HFFc6 (cell line): ENCODE measurements around the gene COPS2. TPM values are rescaled to one million over a fixed set of nuclear protein-coding genes. Genes with fewer than 3 reads are reported as not detected.

Experiments used
- DNase-seq: peaks from one replicate; pipeline ENCODE4 v3.0.0-alpha.2; 2018
- H3K27ac Mint-ChIP-seq: 2 replicates; pipeline ENCODE4 v1.8.0; 2020; ENCODE audit warnings: mild to moderate bottlenecking, mixed read lengths
- H3K27me3 Mint-ChIP-seq: 2 replicates; pipeline ENCODE4 v1.8.0; 2021; ENCODE audit warnings: mild to moderate bottlenecking, moderate library complexity, mixed read lengths; ENCODE audit not compliant: insufficient read depth
- H3K36me3 Mint-ChIP-seq: 2 replicates; pipeline ENCODE4 v1.8.0; 2021; ENCODE audit warnings: low read depth, mixed read lengths
- H3K4me1 Mint-ChIP-seq: 2 replicates; pipeline ENCODE4 v1.8.0; 2020; ENCODE audit warnings: low read depth, mixed read lengths
- H3K4me3 Mint-ChIP-seq: 2 replicates; pipeline ENCODE4 v1.8.0; 2020; ENCODE audit warnings: mild to moderate bottlenecking, moderate library complexity, mixed read lengths
- H3K9me3 Mint-ChIP-seq: 2 replicates; pipeline ENCODE4 v1.8.0; 2020; ENCODE audit warnings: mild to moderate bottlenecking, mixed read lengths
- total RNA-seq, 6 experiments: library from RNA; stranded (reverse); fragmentation: NEBNext Ultra II Directional; extraction: Animal tissue kit (Norgen Biotek cat#: 25700); gene quantifications; 2 replicates in 1 of 6; 3 replicates in 5 of 6; pipeline ENCODE4 v1.2.3, GENCODE V29; 2021
- TF ChIP-seq, protein P1 (sequence below): fragments of 200-600 bp; sonication (generic); IDR thresholded peaks from 2 replicates; pipeline ENCODE4 v1.5.0; 2021; ENCODE audit warnings: antibody characterized with exemption, mild to moderate bottlenecking

Gene COPS2
- total RNA-seq, 6 experiments from 2014 or later: 116 to 126 (median 122) TPM

DNA sequence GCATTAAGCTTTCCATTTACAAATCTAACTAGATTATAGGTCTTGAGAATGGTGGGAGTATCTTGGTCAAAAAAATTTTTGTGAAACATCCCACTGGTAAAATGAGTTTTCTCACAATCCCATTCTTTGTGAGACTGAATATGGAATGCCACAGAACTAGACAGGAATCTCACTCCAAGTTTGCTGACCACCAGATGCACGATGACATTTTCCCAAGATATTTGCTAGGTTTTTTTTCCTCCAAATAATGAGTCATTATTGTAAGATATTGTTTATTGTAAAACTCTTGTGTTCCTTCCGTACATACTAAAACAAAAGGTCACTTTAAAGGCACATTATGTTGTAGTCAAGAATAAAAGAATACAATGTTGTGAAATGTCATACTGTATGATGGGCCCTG is 53.9 kb downstream of the COPS2 start:
- TF ChIP-seq, protein P1, sequence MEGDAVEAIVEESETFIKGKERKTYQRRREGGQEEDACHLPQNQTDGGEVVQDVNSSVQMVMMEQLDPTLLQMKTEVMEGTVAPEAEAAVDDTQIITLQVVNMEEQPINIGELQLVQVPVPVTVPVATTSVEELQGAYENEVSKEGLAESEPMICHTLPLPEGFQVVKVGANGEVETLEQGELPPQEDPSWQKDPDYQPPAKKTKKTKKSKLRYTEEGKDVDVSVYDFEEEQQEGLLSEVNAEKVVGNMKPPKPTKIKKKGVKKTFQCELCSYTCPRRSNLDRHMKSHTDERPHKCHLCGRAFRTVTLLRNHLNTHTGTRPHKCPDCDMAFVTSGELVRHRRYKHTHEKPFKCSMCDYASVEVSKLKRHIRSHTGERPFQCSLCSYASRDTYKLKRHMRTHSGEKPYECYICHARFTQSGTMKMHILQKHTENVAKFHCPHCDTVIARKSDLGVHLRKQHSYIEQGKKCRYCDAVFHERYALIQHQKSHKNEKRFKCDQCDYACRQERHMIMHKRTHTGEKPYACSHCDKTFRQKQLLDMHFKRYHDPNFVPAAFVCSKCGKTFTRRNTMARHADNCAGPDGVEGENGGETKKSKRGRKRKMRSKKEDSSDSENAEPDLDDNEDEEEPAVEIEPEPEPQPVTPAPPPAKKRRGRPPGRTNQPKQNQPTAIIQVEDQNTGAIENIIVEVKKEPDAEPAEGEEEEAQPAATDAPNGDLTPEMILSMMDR: no peak
- peak; percentile 11 for DNase-seq
- no peaks in the 10 kb centered on the region for H3K9me3 Mint-ChIP-seq
- 0 out of 2 replicates have a peak overlapping the region, but pooled peaks have one; percentile 10 for H3K27ac Mint-ChIP-seq
- peaks cover 18% of the 10 kb centered on the region for H3K36me3 Mint-ChIP-seq
- H3K4me1 Mint-ChIP-seq: peaks cover 12% of the 10 kb centered on the region
- H3K4me3 Mint-ChIP-seq: no peak overlapping the region
- no peaks in the 10 kb centered on the region for H3K27me3 Mint-ChIP-seq

DNA sequence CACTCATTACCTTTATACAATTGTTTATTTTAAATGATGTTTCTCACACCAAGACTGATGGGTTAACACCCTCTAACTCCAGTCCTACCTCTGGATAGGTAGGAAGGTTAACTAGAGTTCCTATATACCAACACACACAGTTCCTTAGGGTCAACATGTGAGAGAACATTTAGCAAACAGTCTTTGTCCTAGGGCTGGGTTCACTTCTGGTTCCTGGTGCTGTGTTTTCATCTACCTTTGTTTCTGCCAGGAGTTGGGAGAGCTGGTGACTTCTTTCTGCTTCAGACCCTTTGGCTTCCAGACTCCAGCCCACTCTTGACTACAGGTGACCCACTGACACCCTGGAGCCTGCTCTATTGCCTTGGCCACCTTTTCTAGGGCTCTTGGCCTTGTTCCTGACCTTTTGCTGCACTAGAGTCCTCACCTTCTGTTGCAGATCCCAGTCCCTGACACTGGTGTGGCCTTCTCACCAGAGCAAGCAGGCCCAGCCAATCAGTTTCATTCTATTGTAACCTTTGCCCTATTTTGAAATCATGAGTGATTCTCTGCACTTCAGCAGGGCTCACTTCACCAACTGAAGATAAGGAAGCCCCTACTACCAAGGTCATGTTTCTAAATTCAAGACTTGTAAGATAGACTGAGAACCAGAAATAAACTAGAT is 59.2 kb downstream of the COPS2 start:
- Mint-ChIP-seq H3K9me3 (no peaks in the 10 kb centered on the region), H3K36me3 (peaks cover 12% of the 10 kb centered on the region), H3K27me3 (no peaks in the 10 kb centered on the region; the same call in 1 of the 2 replicates), H3K4me3 (no peak overlapping the region), H3K4me1 (no peaks in the 10 kb centered on the region; the same call in 1 of the 2 replicates), H3K27ac (no peak overlapping the region)
- no peak for DNase-seq
- TF ChIP-seq, protein P1: no peak

DNA sequence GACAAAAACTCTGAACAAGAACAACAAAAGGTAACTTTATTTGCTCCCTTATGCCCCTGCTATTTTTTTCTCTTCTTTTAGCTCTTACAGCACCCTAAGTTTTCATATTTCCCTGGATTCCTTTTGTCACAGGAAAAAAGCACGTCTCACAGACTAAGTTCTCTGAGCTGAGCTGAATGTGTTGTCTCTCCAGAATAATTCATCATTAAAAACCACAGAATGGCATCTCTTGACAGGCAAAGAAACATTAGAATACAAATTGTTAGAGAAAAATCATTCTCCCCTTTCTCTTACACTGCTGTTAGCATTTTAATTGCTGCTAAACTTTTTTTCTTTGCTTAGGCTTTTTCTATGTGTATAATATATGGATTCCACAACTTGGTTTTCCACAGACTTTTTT is 60.5 kb downstream of the COPS2 start:
- no peak for DNase-seq
- no peak overlapping the region for H3K27ac Mint-ChIP-seq
- TF ChIP-seq, protein P1: no peak
- no peaks in the 10 kb centered on the region; the same call in 1 of the 2 replicates for H3K27me3 Mint-ChIP-seq
- H3K9me3 Mint-ChIP-seq: no peaks in the 10 kb centered on the region
- peaks cover 12% of the 10 kb centered on the region for H3K36me3 Mint-ChIP-seq
- no peaks in the 10 kb centered on the region for H3K4me1 Mint-ChIP-seq
- H3K4me3 Mint-ChIP-seq: no peak overlapping the region

DNA sequence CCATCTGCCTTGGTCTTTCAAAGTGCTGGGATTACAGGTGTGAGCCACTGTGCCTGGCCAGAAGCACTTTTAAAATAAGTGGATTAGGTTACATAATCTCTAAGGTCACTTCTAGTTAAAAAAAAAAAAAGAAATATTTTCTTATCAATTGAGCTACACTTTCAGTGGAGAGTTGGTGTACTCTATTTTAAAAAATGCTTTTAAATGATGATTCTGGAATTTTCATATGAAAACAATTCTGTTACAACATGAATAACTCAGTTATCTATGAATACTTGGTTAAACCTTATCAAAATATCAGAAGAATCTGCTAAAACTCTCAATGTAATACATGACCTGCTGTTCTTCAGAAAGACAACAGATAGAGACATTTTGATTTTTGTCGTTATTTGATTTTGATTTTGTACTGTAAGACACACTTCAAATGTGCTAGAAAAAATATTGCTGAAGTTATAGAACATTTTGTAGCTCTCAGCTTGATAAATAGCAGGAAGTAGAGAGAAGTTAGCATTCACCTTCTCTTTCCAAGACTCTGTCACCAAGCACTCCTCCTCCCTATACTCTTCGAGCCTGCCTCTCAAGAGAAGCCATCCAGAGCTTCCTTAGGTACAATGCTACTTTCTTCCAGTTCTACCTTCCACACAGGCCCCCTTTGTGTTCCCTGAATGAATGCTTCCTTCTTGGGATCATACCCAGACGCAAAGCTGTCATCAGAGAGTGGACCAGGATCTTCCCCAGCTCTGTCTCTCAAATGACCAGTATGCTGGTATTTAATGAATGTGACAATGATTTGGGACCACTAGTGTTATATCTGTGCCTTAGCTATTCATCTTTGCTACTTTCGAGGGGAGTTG is 61.9 kb downstream of the COPS2 start:
- TF ChIP-seq, protein P1: no peak
- Mint-ChIP-seq H3K4me1 (no peaks in the 10 kb centered on the region), H3K9me3 (no peaks in the 10 kb centered on the region), H3K4me3 (no peak overlapping the region), H3K36me3 (peaks cover 12% of the 10 kb centered on the region), H3K27me3 (no peaks in the 10 kb centered on the region; the same call in 1 of the 2 replicates), H3K27ac (no peak overlapping the region)
- DNase-seq: no peak

DNA sequence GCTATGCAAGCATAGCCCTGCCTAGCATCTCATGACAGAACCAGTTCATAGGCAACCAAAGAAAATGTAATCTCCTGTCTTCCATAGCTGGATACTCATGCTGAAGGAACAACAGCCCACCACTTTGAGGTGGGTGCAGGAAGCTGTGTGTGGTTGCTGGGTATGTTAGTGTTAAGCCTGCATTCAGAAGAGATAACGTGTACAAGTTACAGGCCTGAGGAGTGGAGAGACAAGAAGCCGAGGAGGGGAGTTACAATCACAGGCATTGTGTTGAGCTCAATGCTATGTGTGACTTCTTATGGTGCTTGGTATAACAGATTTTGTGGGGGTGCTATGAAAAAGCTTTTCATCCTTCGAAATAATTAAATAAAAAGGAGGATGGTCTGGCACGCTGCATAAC is 66.4 kb downstream of the COPS2 start:
- Mint-ChIP-seq H3K9me3 (no peaks in the 10 kb centered on the region), H3K4me1 (peaks cover 9% of the 10 kb centered on the region), H3K27me3 (no peaks in the 10 kb centered on the region), H3K4me3 (no peak overlapping the region), H3K36me3 (no peaks in the 10 kb centered on the region), H3K27ac (no peak overlapping the region)
- DNase-seq: no peak
- TF ChIP-seq, protein P1: no peak
